Thoracic aorta (tissue), 2 donors: ENCODE measurements around the gene SLC7A4. TPM values are rescaled to one million over a fixed set of nuclear protein-coding genes. Genes with fewer than 3 reads are reported as not detected.

Source experiments
- ATAC-seq: fragments of 150-250 bp; one replicate; pipeline ENCODE4 v1.8.0; 2017; ENCODE audit warnings: low read depth; ENCODE audit not compliant: insufficient number of reproducible peaks, low FRiP score
- DNase-seq: peaks from one replicate; pipeline ENCODE4 v3.0.0-alpha.2; 2020; ENCODE audit warnings: low spot score
- H3K27ac ChIP-seq, 2 donors: fragments of 200-600 bp; sonication (generic); 1 replicate in 1 of 2; 2 replicates in 1 of 2; pipeline ENCODE4 v1.5.1; 2016; ENCODE audit warnings: mild to moderate bottlenecking in 2 of 2, moderate library complexity in 2 of 2
- H3K27me3 ChIP-seq: fragments of 200-600 bp; sonication (generic); replicated peaks from 2 replicates; pipeline ENCODE4 v1.6.0; 2016; ENCODE audit warnings: mild to moderate bottlenecking; ENCODE audit not compliant: insufficient read depth
- H3K36me3 ChIP-seq: fragments of 200-600 bp; sonication (generic); one replicate; pipeline ENCODE4 v1.5.1; 2016
- H3K4me1 ChIP-seq, 2 donors: fragments of 200-600 bp; sonication (generic); 1 replicate in 1 of 2; 2 replicates in 1 of 2; pipeline versions ENCODE4 v1.5.1 to v1.6.0; 2016; ENCODE audit warnings: low read depth in 2 of 2, mild to moderate bottlenecking in 1 of 2; ENCODE audit not compliant: control insufficient read depth in 1 of 2
- H3K4me3 ChIP-seq: fragments of 200-600 bp; sonication (generic); 2 replicates; pipeline ENCODE4 v1.5.1; 2016; ENCODE audit warnings: mild to moderate bottlenecking
- H3K9me3 ChIP-seq: fragments of 200-600 bp; sonication (generic); 2 replicates; pipeline ENCODE4 v1.5.1; 2016
- CTCF ChIP-seq: fragments of 200-600 bp; sonication (generic); IDR thresholded peaks from one replicate; pipeline ENCODE4 v1.5.1; 2019; ENCODE audit warnings: antibody characterized with exemption
- total RNA-seq, 2 donors: library from RNA; depleted of rRNA; stranded (reverse); fragments of >200 nt; gene quantifications; one replicate each; pipeline versions ENCODE4 v1.1.0 to v1.2.3, GENCODE V29; 2016

Gene SLC7A4
- total RNA-seq, 2 donors from 2014 or later: 1.2 TPM; not detected in 1

GRCh38 chr22:20983081-20983771 lies 49.1 kb downstream of the SLC7A4 start:
- H3K27ac ChIP-seq: no peak overlapping the region
- H3K27me3 ChIP-seq: no peaks in the 10 kb centered on the region
- H3K4me3 ChIP-seq: peak overlapping the region; percentile 85
- peaks cover 8% of the 10 kb centered on the region for H3K36me3 ChIP-seq
- no peak for TF ChIP-seq CTCF
- DNase-seq (no peak), ATAC-seq (no peak)
- H3K9me3 ChIP-seq: peaks cover 7% of the 10 kb centered on the region
- H3K4me1 ChIP-seq: peaks cover 12 to 33% of the 10 kb centered on the region in 2 donors

DNA sequence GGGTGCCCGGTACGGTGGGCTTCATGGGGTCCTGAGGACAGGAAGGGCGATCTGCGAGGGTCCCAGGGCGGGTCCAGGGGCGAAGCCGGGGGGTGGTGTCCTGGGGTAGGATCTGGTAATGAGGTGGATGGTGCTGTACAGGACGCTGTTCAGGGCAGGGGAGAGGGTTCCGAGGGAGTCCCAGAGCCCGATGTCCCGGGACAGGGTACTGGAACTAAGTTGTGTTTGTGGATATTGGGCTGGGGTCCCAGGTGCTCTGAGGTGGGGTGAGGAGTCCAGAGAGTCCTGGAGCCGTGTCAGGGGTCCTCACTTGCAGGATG lies 49.8 kb downstream of the SLC7A4 start:
- no peak for TF ChIP-seq CTCF
- DNase-seq (no peak), ATAC-seq (peak; percentile 8)
- peaks cover 12 to 33% of the 10 kb centered on the region in 2 donors for H3K4me1 ChIP-seq
- peak overlapping the region; percentile 85 for H3K4me3 ChIP-seq
- no peaks in the 10 kb centered on the region for H3K27me3 ChIP-seq
- H3K27ac ChIP-seq: peak overlapping the region; percentile 20 to 77
- peaks cover 7% of the 10 kb centered on the region for H3K9me3 ChIP-seq
- peaks cover 3% of the 10 kb centered on the region for H3K36me3 ChIP-seq

- DNase-seq (no peak), ATAC-seq (peak; percentile 73)
- Histone ChIP-seq H3K27ac (peak within 1 kb of the TSS; percentile 77 to 78), H3K36me3 (no peaks in the 10 kb centered on the region), H3K27me3 (no peaks in the 10 kb centered on the region), H3K9me3 (peaks cover 7% of the 10 kb centered on the region), H3K4me1 (peaks cover 12 to 33% of the 10 kb centered on the region in 2 donors), H3K4me3 (peak within 1 kb of the TSS; percentile 85)
- TF ChIP-seq CTCF: peak; percentile 44
Measured at GRCh38 chr22:20981787-20982562, 50.4 kb downstream of the SLC7A4 start, which contains the start of gene LZTR1. Gene LZTR1, plus strand, starts transcription at chr22:20982297. Its CDS starts 75 bp downstream, at chr22:20982372.

DNA sequence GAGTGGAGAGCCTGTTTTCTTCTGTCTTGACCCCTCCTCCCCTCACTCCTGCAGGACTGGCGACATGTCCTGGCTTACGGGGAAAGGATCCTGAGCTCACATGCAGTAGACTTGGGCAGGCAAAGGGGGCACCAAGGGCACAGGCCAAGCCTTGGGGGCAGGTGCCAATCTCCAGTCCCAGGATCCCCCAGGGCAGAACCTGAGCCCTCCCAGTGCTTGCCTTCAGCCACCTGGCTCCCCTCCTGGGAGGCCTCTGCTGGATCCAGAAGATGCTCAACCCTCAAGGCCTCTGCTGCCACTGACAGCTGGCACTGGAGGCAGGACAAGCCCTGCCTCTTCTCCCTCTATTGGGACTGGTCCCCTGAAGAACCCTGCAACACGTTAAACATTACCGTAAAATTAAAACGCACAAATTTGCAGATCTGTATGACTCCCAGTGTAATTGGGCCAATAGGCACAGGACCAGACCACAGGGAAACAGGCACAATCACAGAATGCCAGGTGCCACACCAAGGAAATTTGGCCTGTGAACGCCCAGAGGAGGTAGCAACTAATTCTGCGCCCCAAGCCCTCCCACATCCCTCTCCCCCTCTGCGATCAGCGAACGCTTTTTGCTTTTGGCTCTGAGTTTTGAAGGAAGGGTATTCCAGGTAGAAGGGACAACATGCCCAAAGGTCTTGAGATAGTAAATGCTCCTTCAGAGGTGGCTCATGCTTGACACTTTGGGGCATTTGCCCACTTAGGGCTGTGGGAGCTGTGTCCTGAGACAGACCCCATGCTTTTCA lies 51.2 kb downstream of the SLC7A4 start:
- H3K9me3 ChIP-seq: peaks cover 7% of the 10 kb centered on the region
- no peak for ATAC-seq
- H3K36me3 ChIP-seq: no peaks in the 10 kb centered on the region
- peak overlapping the region; percentile 85 for H3K4me3 ChIP-seq
- no peaks in the 10 kb centered on the region for H3K27me3 ChIP-seq
- H3K27ac ChIP-seq: peak overlapping the region; percentile 77 to 78
- no peak for TF ChIP-seq CTCF
- no peak for DNase-seq
- peaks cover 12 to 33% of the 10 kb centered on the region in 2 donors for H3K4me1 ChIP-seq

DNA sequence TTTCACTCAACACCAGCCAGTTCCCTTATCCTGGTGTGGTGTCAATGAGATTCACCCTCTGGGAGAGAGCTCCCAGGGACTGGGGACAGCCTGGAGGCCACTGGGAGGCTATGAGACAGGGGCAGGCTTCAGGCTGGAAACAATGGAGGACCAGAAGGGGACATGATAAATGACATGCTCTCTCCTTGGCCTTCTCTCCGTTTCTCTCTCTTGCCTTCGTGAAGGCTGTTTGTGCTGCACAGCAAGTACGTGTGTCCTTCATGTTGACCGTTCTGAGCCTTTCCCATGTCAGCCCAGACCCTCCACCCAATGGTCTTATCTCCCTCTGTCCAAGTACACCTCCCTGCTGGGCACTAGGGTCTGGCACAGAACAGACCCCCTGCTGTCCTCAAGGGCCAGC lies 51.8 kb downstream of the SLC7A4 start:
- H3K4me3 ChIP-seq: no peak overlapping the region
- ATAC-seq (no peak), DNase-seq (no peak)
- no peak overlapping the region for H3K27ac ChIP-seq
- peaks cover 12 to 33% of the 10 kb centered on the region in 2 donors for H3K4me1 ChIP-seq
- peaks cover 7% of the 10 kb centered on the region for H3K9me3 ChIP-seq
- H3K36me3 ChIP-seq: no peaks in the 10 kb centered on the region
- no peak for TF ChIP-seq CTCF
- no peaks in the 10 kb centered on the region for H3K27me3 ChIP-seq
